CD8-positive, alpha-beta memory T cell (primary cell): Measurements from ENCODE around the gene M6PR. TPM values are rescaled to one million over a fixed set of nuclear protein-coding genes. Genes with fewer than 3 reads are reported as not detected.
"Not testable (repeated sequence)": the region's sequence is repeated elsewhere in the genome, so short reads cannot be mapped to it uniquely, and the experiment has no call there.

Experiments
- CTCF ChIA-PET: fragments of 350-600 bp; sonication (Branson Sonifier 250); formaldehyde crosslinking; loops from one replicate; lab custom pipeline; 2021; ENCODE audit warnings: antibody characterized with exemption; lab: Charles Lee
- POLR2A ChIA-PET: fragments of 350-600 bp; sonication (Branson Sonifier 250); formaldehyde crosslinking; loops from one replicate; lab custom pipeline; 2021; ENCODE audit warnings: antibody characterized with exemption; lab: Charles Lee
- DNase-seq, 5 donors: peaks; one replicate each; pipeline versions ENCODE4 v3.0.0 to v3.0.0-alpha.2; 2020 to 2022; ENCODE audit warnings: mixed read lengths in 1 of 5
- H3K27ac ChIP-seq: one replicate; pipeline ENCODE4 v1.7.0; 2013; ENCODE audit warnings: low read depth, mild to moderate bottlenecking, low read length, moderate library complexity
- H3K27me3 ChIP-seq: 2 replicates; pipeline ENCODE4 v1.7.0; 2013; ENCODE audit warnings: low read length, mild to moderate bottlenecking; ENCODE audit not compliant: insufficient read depth, poor library complexity, severe bottlenecking
- H3K36me3 ChIP-seq: 2 replicates; pipeline ENCODE4 v1.7.0; 2013; ENCODE audit warnings: mild to moderate bottlenecking, low read length, moderate library complexity; ENCODE audit not compliant: insufficient read depth
- H3K4me1 ChIP-seq: 2 replicates; pipeline ENCODE4 v1.7.0; 2013; ENCODE audit warnings: mild to moderate bottlenecking, low read length, moderate library complexity; ENCODE audit not compliant: insufficient read depth
- H3K4me3 ChIP-seq: 2 replicates; pipeline ENCODE4 v1.7.0; 2013; ENCODE audit warnings: mild to moderate bottlenecking, low read length
- H3K9me3 ChIP-seq: 2 replicates; pipeline ENCODE4 v1.7.0; 2013; ENCODE audit warnings: mild to moderate bottlenecking, low read length
- H3K27ac Mint-ChIP-seq, 8 donors: one replicate each; pipeline ENCODE4 v1.8.0; 2020 to 2021; ENCODE audit warnings: mixed read lengths in 8 of 8, mild to moderate bottlenecking in 6 of 8, inconsistent platforms in 3 of 8, moderate library complexity in 3 of 8
- H3K27me3 Mint-ChIP-seq, 2 donors: one replicate each; pipeline ENCODE4 v1.8.0; 2020 to 2021; ENCODE audit warnings: mixed read lengths in 2 of 2, mild to moderate bottlenecking in 1 of 2, moderate library complexity in 1 of 2
- H3K36me3 Mint-ChIP-seq, 3 donors: one replicate each; pipeline ENCODE4 v1.8.0; 2020 to 2021; ENCODE audit warnings: mixed read lengths in 3 of 3, inconsistent platforms in 1 of 3, mild to moderate bottlenecking in 1 of 3
- H3K4me1 Mint-ChIP-seq, 3 donors: one replicate each; pipeline ENCODE4 v1.8.0; 2020 to 2021; ENCODE audit warnings: mixed read lengths in 3 of 3, inconsistent platforms in 1 of 3, mild to moderate bottlenecking in 1 of 3
- H3K4me3 Mint-ChIP-seq, 7 donors: one replicate each; pipeline ENCODE4 v1.8.0; 2020 to 2021; ENCODE audit warnings: mixed read lengths in 7 of 7, mild to moderate bottlenecking in 6 of 7, moderate library complexity in 4 of 7, inconsistent platforms in 2 of 7
- H3K9me3 Mint-ChIP-seq, 5 donors: one replicate each; pipeline ENCODE4 v1.8.0; 2020 to 2022; ENCODE audit warnings: mixed read lengths in 5 of 5, mild to moderate bottlenecking in 3 of 5, moderate library complexity in 2 of 5, inconsistent platforms in 1 of 5
- polyA plus RNA-seq: library from polyadenylated mRNA; unstranded; fragments of 300-500 nt; fragmentation: Illumina TruSeq; gene quantifications from one replicate; pipeline ENCODE4 v1.2.3, GENCODE V29; 2021
- total RNA-seq, 2 experiments: library from RNA; stranded (reverse); gene quantifications; one replicate each; pipeline ENCODE4 v1.2.3, GENCODE V29; 2021

Gene M6PR
- total and polyA plus RNA-seq, 3 experiments from 2014 or later: 226 to 329 (median 248) TPM

DNA sequence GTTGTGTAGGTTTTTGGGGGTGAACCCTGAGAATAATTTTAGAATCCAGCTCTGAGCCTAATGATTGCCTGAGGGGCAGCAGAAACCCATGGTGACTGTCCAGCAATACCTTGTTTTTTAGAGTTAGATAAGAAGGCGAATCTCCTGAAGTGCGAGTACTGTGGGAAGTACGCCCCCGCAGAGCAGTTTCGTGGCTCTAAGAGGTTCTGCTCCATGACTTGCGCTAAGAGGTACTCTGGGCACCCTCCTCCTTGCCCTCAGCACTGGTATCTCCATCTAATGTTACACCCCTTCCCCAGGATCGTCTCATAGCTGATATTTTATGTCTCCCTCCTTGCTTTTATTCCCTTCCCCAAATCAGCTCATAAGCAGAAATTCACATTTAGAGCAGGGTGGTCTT, 12.7 kb downstream of the M6PR start:
- H3K27ac Mint-ChIP-seq: peak overlapping the region in 3 of 8 donors; percentile 11 to 17 (median 12)
- CTCF ChIA-PET: interaction anchor here (0.6 to 2.7 kb wide), 4 partner anchors 11 to 113 kb away, joined by 3 to 9 read pairs (median 4); no protein-coding TSS in a partner anchor
- H3K4me3 Mint-ChIP-seq: no peak overlapping the region
- H3K36me3 Mint-ChIP-seq: peaks cover 10 to 67% (median 21%) of the 10 kb centered on the region in 3 donors
- H3K4me1 Mint-ChIP-seq: peaks cover 0 to 5% (median 0%) of the 10 kb centered on the region in 3 donors
- Histone ChIP-seq H3K36me3 (peaks cover 13% of the 10 kb centered on the region), H3K9me3 (no peaks in the 10 kb centered on the region), H3K27ac (no peak overlapping the region), H3K4me1 (no peaks in the 10 kb centered on the region), H3K4me3 (no peak overlapping the region), H3K27me3 (no peaks in the 10 kb centered on the region)
- POLR2A ChIA-PET: no interaction called here
- H3K27me3 Mint-ChIP-seq: no peaks in the 10 kb centered on the region
- H3K9me3 Mint-ChIP-seq: no peaks in the 10 kb centered on the region
- no peak for DNase-seq

DNA sequence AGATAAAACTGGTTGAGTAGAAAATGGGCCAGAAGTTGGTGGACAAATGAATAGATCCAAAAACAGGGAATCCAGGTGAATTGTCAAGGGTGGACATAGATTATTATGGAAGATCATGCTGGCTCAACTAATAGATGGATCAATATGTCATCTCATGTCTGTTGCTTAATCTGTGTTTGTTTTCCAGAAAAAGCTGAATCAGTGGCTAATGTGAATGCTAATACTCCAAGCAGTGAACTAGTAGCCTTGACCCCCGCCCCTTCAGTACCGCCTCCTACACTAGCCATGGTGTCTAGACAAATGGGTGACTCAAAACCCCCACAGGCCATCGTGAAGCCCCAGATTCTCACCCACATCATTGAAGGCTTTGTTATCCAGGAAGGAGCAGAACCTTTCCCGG, 15.4 kb downstream of the M6PR start:
- H3K27me3 ChIP-seq, H3K27ac ChIP-seq, POLR2A ChIA-PET, CTCF ChIA-PET, H3K27me3 Mint-ChIP-seq, DNase-seq, H3K4me1 ChIP-seq, H3K4me3 Mint-ChIP-seq, H3K4me1 Mint-ChIP-seq, H3K4me3 ChIP-seq, H3K9me3 ChIP-seq, H3K9me3 Mint-ChIP-seq: not testable (repeated sequence)
- Mint-ChIP-seq H3K27ac (peak overlapping the region in 3 of 8 donors; percentile 22 to 89 (median 42)), H3K36me3 (peaks cover 10 to 72% (median 27%) of the 10 kb centered on the region in 3 donors)
- H3K36me3 ChIP-seq: peaks cover 14% of the 10 kb centered on the region

DNA sequence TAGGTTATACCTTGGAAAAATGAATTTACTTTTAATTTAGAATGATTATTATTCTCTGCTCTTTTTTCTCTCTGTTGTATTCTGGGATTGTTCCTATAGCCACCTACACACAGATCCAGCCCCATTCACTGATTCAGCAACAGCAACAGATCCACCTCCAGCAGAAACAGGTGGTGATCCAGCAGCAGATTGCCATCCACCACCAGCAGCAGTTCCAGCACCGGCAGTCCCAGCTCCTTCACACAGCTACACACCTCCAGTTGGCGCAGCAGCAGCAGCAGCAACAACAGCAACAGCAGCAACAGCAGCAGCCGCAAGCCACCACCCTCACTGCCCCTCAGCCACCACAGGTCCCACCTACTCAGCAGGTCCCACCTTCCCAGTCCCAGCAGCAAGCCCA, 17.0 kb downstream of the M6PR start:
- H3K4me3 Mint-ChIP-seq, H3K4me3 ChIP-seq: not testable (repeated sequence)

DNA sequence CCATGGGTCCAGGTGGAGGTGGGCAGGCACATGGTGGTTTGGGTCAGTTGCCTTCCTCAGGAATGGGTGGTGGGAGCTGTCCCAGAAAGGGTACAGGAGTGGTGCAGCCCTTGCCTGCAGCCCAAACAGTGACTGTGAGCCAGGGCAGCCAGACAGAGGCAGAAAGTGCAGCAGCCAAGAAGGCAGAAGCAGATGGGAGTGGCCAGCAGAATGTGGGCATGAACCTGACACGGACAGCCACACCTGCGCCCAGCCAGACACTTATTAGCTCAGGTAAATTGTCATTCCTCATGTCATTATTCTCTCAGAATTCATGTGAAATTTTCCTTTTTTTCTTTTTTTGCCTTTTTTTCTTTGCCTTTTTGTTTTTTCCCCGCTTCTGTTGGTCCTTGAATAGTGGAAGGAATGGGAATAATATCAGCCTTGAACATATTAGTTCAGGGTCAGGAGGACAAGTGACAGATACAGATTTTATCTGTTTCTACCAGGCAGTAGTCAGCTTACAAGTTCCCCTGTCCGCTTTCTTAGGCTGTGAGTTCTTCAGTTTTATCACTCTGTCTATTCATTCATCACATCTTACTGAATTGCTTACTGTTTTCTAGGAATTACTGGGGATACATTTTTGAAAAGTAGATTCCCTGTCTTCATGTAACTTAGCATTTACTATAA, 18.7 kb downstream of the M6PR start:
- H3K27me3 Mint-ChIP-seq, H3K4me1 Mint-ChIP-seq, POLR2A ChIA-PET, H3K4me3 ChIP-seq, H3K9me3 ChIP-seq, H3K4me1 ChIP-seq, H3K9me3 Mint-ChIP-seq, DNase-seq, H3K27ac Mint-ChIP-seq, H3K4me3 Mint-ChIP-seq, H3K27ac ChIP-seq, H3K36me3 ChIP-seq, H3K27me3 ChIP-seq: not testable (repeated sequence)
- peaks cover 10 to 49% (median 22%) of the 10 kb centered on the region in 3 donors for H3K36me3 Mint-ChIP-seq
- CTCF ChIA-PET: interaction anchor here (1.4 kb wide), 1 partner anchor 19 kb away, joined by 3 read pairs; the partner anchor contains the start of gene M6PR

More for the DNA sequence above, 17.0 kb downstream of the M6PR start:
- H3K36me3 ChIP-seq, H3K9me3 Mint-ChIP-seq, POLR2A ChIA-PET, H3K4me1 Mint-ChIP-seq, H3K27ac ChIP-seq, H3K27me3 ChIP-seq, H3K4me1 ChIP-seq, DNase-seq, H3K9me3 ChIP-seq, H3K27me3 Mint-ChIP-seq: not testable (repeated sequence)
- Mint-ChIP-seq H3K27ac (peak overlapping the region in 2 of 8 donors; percentile 57 to 78), H3K36me3 (peaks cover 10 to 61% (median 29%) of the 10 kb centered on the region in 3 donors)
- CTCF ChIA-PET: interaction anchor here (1.4 kb wide), 1 partner anchor 17 kb away, joined by 3 read pairs; the partner anchor contains the start of gene M6PR

DNA sequence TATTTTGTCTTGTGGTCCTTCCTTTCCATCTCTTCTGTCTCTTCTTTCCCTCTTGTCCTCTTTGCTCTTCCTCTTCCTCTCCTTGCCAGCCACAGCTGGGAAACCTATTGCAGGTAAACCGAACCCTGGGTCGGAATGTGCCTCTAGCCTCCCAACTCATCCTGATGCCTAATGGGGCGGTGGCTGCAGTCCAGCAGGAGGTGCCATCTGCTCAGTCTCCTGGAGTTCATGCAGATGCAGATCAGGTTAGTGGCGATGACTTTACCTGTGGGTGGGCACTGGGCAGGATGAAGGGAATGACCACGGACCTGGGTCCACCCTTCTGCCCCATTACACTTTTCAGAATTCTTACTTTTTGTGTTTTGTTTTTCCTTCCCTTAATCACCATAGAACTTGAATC, 26.9 kb downstream of the M6PR start:
- H3K36me3 Mint-ChIP-seq: peaks cover 7 to 50% (median 13%) of the 10 kb centered on the region in 3 donors
- no peaks in the 10 kb centered on the region for H3K9me3 Mint-ChIP-seq
- peak overlapping the region in 1 of 8 donors; percentile 7 for H3K27ac Mint-ChIP-seq
- H3K4me3 ChIP-seq: no peak overlapping the region
- no peak overlapping the region for H3K27ac ChIP-seq
- H3K4me1 ChIP-seq: no peaks in the 10 kb centered on the region
- no peaks in the 10 kb centered on the region for H3K9me3 ChIP-seq
- ChIA-PET POLR2A (no interaction called here), CTCF (interaction anchor here (1.0 kb wide), 1 partner anchor 127 kb away, joined by 4 read pairs; no protein-coding TSS in a partner anchor)
- no peaks in the 10 kb centered on the region for H3K27me3 Mint-ChIP-seq
- H3K4me3 Mint-ChIP-seq: no peak overlapping the region
- H3K27me3 ChIP-seq: no peaks in the 10 kb centered on the region
- peaks cover 0 to 4% (median 0%) of the 10 kb centered on the region in 3 donors for H3K4me1 Mint-ChIP-seq
- peaks cover 18% of the 10 kb centered on the region for H3K36me3 ChIP-seq
- DNase-seq: no peak

DNA sequence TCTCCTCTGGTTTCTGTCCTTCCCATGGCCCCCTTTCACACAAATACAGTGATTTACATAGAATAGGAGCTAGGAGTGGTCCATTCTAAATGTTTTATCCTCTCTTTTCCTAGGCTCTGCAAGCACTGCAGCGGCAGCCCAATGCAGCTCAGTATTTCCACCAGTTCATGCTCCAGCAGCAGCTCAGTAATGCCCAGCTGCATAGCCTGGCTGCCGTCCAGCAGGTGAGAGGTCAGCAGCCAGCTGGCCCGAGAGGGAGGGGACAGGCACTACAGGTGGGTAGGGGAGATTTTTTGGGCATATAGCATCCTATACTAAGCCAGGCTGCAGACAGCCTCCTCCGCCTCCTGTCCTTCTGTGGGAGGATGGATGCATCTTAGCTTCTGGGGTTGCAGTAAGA, 29.8 kb downstream of the M6PR start:
- H3K9me3 ChIP-seq, POLR2A ChIA-PET, DNase-seq, H3K4me3 ChIP-seq, H3K27me3 ChIP-seq, H3K27ac ChIP-seq, H3K9me3 Mint-ChIP-seq, H3K27me3 Mint-ChIP-seq, H3K27ac Mint-ChIP-seq, H3K4me3 Mint-ChIP-seq, H3K4me1 Mint-ChIP-seq: not testable (repeated sequence)
- CTCF ChIA-PET: interaction anchor here (1.7 kb wide), 1 partner anchor 129 kb away, joined by 5 read pairs; no protein-coding TSS in a partner anchor
- H3K36me3 ChIP-seq: peaks cover 18% of the 10 kb centered on the region
- peaks cover 7 to 50% (median 13%) of the 10 kb centered on the region in 3 donors for H3K36me3 Mint-ChIP-seq
- H3K4me1 ChIP-seq: peaks cover 17% of the 10 kb centered on the region

DNA sequence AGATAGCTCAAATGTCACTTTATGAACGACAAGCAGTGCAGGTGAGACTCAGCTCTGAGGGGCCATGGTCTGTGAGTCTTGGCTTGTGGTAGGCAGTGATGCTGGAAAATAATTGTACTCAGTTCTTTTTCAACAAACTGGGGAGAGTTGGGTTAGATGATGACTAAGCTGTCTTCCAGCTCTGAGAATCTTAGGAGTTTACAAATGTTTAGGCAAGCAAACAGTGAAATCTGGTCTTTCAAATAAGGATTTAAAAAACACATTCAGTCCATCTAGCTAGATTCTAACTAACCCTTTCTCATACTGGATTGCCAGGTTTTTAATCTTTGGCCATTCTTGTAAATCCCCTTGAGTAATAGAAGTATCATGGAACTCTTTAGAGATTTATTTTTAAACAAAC, 31.7 kb downstream of the M6PR start:
- peaks cover 28% of the 10 kb centered on the region for H3K4me1 ChIP-seq
- CTCF ChIA-PET: interaction anchor here (2.1 kb wide), 1 partner anchor 28 kb away, joined by 7 read pairs; no protein-coding TSS in a partner anchor
- Mint-ChIP-seq H3K27me3 (no peaks in the 10 kb centered on the region), H3K9me3 (no peaks in the 10 kb centered on the region), H3K4me1 (peaks cover 7 to 19% (median 13%) of the 10 kb centered on the region in 3 donors), H3K27ac (no peak overlapping the region), H3K4me3 (no peak overlapping the region), H3K36me3 (peaks cover 7 to 39% (median 13%) of the 10 kb centered on the region in 3 donors)
- no peaks in the 10 kb centered on the region for H3K9me3 ChIP-seq
- H3K36me3 ChIP-seq: peaks cover 12% of the 10 kb centered on the region
- no peak for DNase-seq
- no peak overlapping the region for H3K4me3 ChIP-seq
- POLR2A ChIA-PET: interaction anchor here (1.1 kb wide), 1 partner anchor 33 kb away, joined by 3 read pairs; no protein-coding TSS in a partner anchor
- H3K27ac ChIP-seq: no peak overlapping the region
- H3K27me3 ChIP-seq: no peaks in the 10 kb centered on the region

DNA sequence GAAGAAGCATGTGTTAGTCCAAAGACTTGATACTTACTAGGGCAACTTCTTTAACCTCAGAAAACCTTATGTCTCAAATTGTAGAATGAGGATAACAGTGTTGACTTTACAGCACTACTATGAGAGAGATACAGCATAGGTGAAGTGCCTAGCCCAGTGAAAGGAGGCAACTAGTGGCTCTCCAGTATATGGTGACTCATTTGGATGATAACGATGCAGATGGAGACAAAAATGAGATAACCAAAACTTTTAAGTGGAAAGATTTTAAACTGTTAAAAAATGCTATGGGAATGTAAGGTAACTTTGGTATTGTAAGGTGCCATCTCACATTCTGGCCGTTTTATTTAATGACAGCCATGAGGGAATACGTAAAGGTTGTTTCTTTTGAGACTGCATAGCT, 32.4 kb downstream of the M6PR start:
- no peaks in the 10 kb centered on the region for H3K27me3 ChIP-seq
- ChIA-PET CTCF (interaction anchor here (2.1 kb wide), 1 partner anchor 27 kb away, joined by 7 read pairs; no protein-coding TSS in a partner anchor), POLR2A (interaction anchor here (1.1 kb wide), 1 partner anchor 34 kb away, joined by 3 read pairs; no protein-coding TSS in a partner anchor)
- Mint-ChIP-seq H3K9me3 (no peaks in the 10 kb centered on the region), H3K4me1 (peaks cover 7 to 20% (median 14%) of the 10 kb centered on the region in 3 donors), H3K36me3 (peaks cover 7 to 32% (median 11%) of the 10 kb centered on the region in 3 donors), H3K4me3 (no peak overlapping the region), H3K27me3 (no peaks in the 10 kb centered on the region), H3K27ac (no peak overlapping the region)
- no peak for DNase-seq
- peaks cover 28% of the 10 kb centered on the region for H3K4me1 ChIP-seq
- H3K27ac ChIP-seq: no peak overlapping the region
- H3K36me3 ChIP-seq: peaks cover 5% of the 10 kb centered on the region
- no peak overlapping the region for H3K4me3 ChIP-seq
- H3K9me3 ChIP-seq: no peaks in the 10 kb centered on the region
